Neural cell (in vitro differentiated cells): ENCODE data around the gene ACTN2. TPM values are rescaled to one million over a fixed set of nuclear protein-coding genes. Genes with fewer than 3 reads are reported as not detected.
"Not testable (repeated sequence)": the region's sequence is repeated elsewhere in the genome, so short reads cannot be mapped to it uniquely, and the experiment has no call there.

Experiments used
- H2AFZ ChIP-seq: fragments of 200-600, 300-800 bp; sonication (generic), shearing (Covaris generic); 2 replicates; pipeline ENCODE4 v1.6.0; 2014; ENCODE audit warnings: low read depth, mild to moderate bottlenecking, antibody characterized with exemption, low read length, moderate library complexity
- H3F3A ChIP-seq: fragments of 200-600 bp; shearing (Covaris generic); 2 replicates; pipeline ENCODE4 v1.6.1; 2016; ENCODE audit warnings: mild to moderate bottlenecking, moderate library complexity, mixed read lengths, antibody characterized with exemption, low read length; ENCODE audit not compliant: insufficient read depth, poor library complexity, severe bottlenecking
- H3K27ac ChIP-seq: fragments of 200-600, 300-800 bp; sonication (generic), shearing (Covaris generic); 2 replicates; pipeline ENCODE4 v1.5.1; 2014; ENCODE audit warnings: mild to moderate bottlenecking, low read length, moderate library complexity
- H3K27me3 ChIP-seq: fragments of 300-800, 200-600 bp; sonication (generic), shearing (Covaris generic); 2 replicates; pipeline ENCODE4 v1.6.0; 2014; ENCODE audit warnings: mild to moderate bottlenecking, low read depth, low read length, moderate library complexity; ENCODE audit not compliant: insufficient read depth
- H3K36me3 ChIP-seq: fragments of 300-800, 200-600 bp; sonication (generic), shearing (Covaris generic); 2 replicates; pipeline ENCODE4 v1.5.1; 2014; ENCODE audit warnings: mild to moderate bottlenecking, antibody characterized with exemption, low read length, moderate library complexity; ENCODE audit not compliant: insufficient read depth
- H3K4me2 ChIP-seq: fragments of 300-800, 200-600 bp; sonication (generic), shearing (Covaris generic); 2 replicates; pipeline ENCODE4 v1.6.0; 2014; ENCODE audit warnings: mild to moderate bottlenecking, low read length
- H3K4me3 ChIP-seq: fragments of 300-800, 200-600 bp; sonication (generic), shearing (Covaris generic); 2 replicates; pipeline ENCODE4 v1.5.1; 2014; ENCODE audit warnings: mild to moderate bottlenecking, low read length, moderate library complexity
- H3K79me2 ChIP-seq: fragments of 200-600 bp; shearing (Covaris generic); replicated peaks from 2 replicates; pipeline ENCODE4 v1.6.0; 2014; ENCODE audit warnings: mild to moderate bottlenecking, low read length, moderate library complexity; ENCODE audit not compliant: insufficient read depth
- H3K9ac ChIP-seq: fragments of 300-800, 200-600 bp; sonication (generic), shearing (Covaris generic); 2 replicates; pipeline ENCODE4 v1.6.1; 2016; ENCODE audit warnings: mild to moderate bottlenecking, low read length, mixed read lengths
- H3K9me2 ChIP-seq: fragments of 200-600 bp; shearing (Covaris generic); 2 replicates; pipeline ENCODE4 v1.6.1; 2016; ENCODE audit warnings: mild to moderate bottlenecking, low read length, mixed read lengths; ENCODE audit not compliant: insufficient read depth
- H3K9me3 ChIP-seq: fragments of 200-600, 300-800 bp; sonication (generic), shearing (Covaris generic); 2 replicates; pipeline ENCODE4 v1.6.1; 2016; ENCODE audit warnings: mild to moderate bottlenecking, mixed run types, low read length, moderate library complexity, mixed read lengths
- H4K20me1 ChIP-seq: fragments of 200-600 bp; shearing (Covaris generic); 2 replicates; pipeline ENCODE4 v1.6.1; 2016; ENCODE audit warnings: mild to moderate bottlenecking, mixed run types; ENCODE audit not compliant: insufficient read depth
- EP300 ChIP-seq: fragments of 450-650 bp; conservative IDR thresholded peaks from 2 replicates; pipeline ENCODE4 v1.6.1; 2014; ENCODE audit warnings: antibody characterized with exemption, mild to moderate bottlenecking, moderate library complexity; ENCODE audit not compliant: poor library complexity, severe bottlenecking
- EZH2 ChIP-seq: fragments of 200-600, 300-800 bp; shearing (Covaris generic), sonication (generic); IDR thresholded peaks from 2 replicates; pipeline ENCODE4 v1.6.1; 2014; ENCODE audit warnings: antibody characterized with exemption, low read length, borderline replicate concordance, mild to moderate bottlenecking; ENCODE audit not compliant: insufficient read depth, poor library complexity, severe bottlenecking
- MXI1 ChIP-seq: fragments of 450-650 bp; conservative IDR thresholded peaks from 2 replicates; pipeline ENCODE4 v1.6.1; 2014; ENCODE audit warnings: antibody characterized with exemption, mild to moderate bottlenecking; ENCODE audit not compliant: poor library complexity, severe bottlenecking
- POLR2AphosphoS5 ChIP-seq: IDR thresholded peaks from 2 replicates; pipeline ENCODE4 v1.6.1; 2012
- RAD21 ChIP-seq: fragments of 450-650 bp; conservative IDR thresholded peaks from 2 replicates; pipeline ENCODE4 v1.6.1; 2014; ENCODE audit warnings: antibody characterized with exemption, mild to moderate bottlenecking, moderate library complexity
- SMC3 ChIP-seq: fragments of 450-650 bp; conservative IDR thresholded peaks from 2 replicates; pipeline ENCODE4 v1.6.1; 2014; ENCODE audit warnings: antibody characterized with exemption, mild to moderate bottlenecking, moderate library complexity; ENCODE audit not compliant: poor library complexity
- TAF1 ChIP-seq: IDR thresholded peaks from 2 replicates; pipeline ENCODE4 v1.6.1; 2012; ENCODE audit warnings: low read depth
- polyA plus RNA-seq: library from polyadenylated mRNA; depleted of rRNA; stranded (reverse); fragments of >200 nt; gene quantifications from 2 replicates; pipeline ENCODE4 v1.2.3, GENCODE V29; 2014
- TF ChIP-seq, protein P1 (sequence below): fragments of 450-650 bp; IDR thresholded peaks from 2 replicates; pipeline ENCODE4 v1.5.1; 2014; ENCODE audit warnings: antibody characterized with exemption, mild to moderate bottlenecking, moderate library complexity; ENCODE audit not compliant: poor library complexity, severe bottlenecking
- TF ChIP-seq, protein P2 (sequence below): IDR thresholded peaks from 2 replicates; pipeline ENCODE4 v1.6.1; 2012; ENCODE audit warnings: borderline replicate concordance

Gene ACTN2
- polyA plus RNA-seq, 1 donor from 2014 or later = 6.1 TPM

DNA sequence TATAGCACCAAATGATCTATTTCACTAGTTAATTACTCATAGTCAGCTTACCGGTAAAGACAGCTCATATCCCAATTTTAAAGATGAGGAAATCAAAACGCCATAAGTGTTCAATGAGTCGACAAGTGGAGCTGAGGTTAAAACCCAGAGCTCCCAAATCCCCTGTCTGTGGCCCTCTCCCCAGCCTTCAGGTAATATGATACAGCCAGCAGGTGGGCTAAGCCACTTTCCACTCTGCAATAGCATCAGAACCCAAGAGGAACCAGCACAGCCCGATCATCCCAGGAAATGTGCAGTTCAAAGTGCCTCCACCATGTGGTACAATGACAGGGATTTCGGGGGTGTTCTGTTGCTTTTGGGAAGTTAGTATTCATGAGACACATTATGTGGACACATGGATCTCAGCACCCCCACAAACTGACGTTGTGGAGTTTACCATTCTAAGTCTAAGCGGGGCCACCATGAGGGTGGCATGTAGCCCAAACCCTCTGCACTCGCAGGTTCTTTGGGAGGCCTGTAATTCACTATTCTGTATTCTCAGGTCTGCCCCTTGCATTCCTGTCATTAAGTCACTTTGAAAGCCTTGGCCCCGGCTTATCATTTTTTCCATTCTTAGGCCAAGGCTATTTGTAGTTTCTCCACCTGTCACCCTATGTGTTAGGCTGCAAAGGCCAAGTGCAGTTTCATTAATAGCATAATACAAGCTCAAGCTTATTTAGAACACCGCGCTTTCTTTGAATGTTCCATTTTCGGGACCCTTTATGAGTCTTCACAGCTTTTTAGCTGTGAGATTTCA lies 26.3 kb upstream of the ACTN2 start:
- no peak for TF ChIP-seq MXI1
- TF ChIP-seq, protein P1, sequence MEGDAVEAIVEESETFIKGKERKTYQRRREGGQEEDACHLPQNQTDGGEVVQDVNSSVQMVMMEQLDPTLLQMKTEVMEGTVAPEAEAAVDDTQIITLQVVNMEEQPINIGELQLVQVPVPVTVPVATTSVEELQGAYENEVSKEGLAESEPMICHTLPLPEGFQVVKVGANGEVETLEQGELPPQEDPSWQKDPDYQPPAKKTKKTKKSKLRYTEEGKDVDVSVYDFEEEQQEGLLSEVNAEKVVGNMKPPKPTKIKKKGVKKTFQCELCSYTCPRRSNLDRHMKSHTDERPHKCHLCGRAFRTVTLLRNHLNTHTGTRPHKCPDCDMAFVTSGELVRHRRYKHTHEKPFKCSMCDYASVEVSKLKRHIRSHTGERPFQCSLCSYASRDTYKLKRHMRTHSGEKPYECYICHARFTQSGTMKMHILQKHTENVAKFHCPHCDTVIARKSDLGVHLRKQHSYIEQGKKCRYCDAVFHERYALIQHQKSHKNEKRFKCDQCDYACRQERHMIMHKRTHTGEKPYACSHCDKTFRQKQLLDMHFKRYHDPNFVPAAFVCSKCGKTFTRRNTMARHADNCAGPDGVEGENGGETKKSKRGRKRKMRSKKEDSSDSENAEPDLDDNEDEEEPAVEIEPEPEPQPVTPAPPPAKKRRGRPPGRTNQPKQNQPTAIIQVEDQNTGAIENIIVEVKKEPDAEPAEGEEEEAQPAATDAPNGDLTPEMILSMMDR = no peak
- no peak for TF ChIP-seq POLR2AphosphoS5
- TF ChIP-seq, protein P2, sequence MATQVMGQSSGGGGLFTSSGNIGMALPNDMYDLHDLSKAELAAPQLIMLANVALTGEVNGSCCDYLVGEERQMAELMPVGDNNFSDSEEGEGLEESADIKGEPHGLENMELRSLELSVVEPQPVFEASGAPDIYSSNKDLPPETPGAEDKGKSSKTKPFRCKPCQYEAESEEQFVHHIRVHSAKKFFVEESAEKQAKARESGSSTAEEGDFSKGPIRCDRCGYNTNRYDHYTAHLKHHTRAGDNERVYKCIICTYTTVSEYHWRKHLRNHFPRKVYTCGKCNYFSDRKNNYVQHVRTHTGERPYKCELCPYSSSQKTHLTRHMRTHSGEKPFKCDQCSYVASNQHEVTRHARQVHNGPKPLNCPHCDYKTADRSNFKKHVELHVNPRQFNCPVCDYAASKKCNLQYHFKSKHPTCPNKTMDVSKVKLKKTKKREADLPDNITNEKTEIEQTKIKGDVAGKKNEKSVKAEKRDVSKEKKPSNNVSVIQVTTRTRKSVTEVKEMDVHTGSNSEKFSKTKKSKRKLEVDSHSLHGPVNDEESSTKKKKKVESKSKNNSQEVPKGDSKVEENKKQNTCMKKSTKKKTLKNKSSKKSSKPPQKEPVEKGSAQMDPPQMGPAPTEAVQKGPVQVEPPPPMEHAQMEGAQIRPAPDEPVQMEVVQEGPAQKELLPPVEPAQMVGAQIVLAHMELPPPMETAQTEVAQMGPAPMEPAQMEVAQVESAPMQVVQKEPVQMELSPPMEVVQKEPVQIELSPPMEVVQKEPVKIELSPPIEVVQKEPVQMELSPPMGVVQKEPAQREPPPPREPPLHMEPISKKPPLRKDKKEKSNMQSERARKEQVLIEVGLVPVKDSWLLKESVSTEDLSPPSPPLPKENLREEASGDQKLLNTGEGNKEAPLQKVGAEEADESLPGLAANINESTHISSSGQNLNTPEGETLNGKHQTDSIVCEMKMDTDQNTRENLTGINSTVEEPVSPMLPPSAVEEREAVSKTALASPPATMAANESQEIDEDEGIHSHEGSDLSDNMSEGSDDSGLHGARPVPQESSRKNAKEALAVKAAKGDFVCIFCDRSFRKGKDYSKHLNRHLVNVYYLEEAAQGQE = no peak
- TF ChIP-seq EZH2 = no peak
- Histone ChIP-seq H3K9ac (no peak overlapping the region), H3F3A (no peaks in the 10 kb centered on the region), H2AFZ (no peak overlapping the region), H3K79me2 (no peaks in the 10 kb centered on the region), H4K20me1 (no peaks in the 10 kb centered on the region), H3K4me2 (no peak overlapping the region), H3K4me3 (no peak overlapping the region), H3K9me2 (no peaks in the 10 kb centered on the region), H3K27me3 (no peaks in the 10 kb centered on the region), H3K27ac (no peak overlapping the region), H3K9me3 (no peaks in the 10 kb centered on the region), H3K36me3 (no peaks in the 10 kb centered on the region)

DNA sequence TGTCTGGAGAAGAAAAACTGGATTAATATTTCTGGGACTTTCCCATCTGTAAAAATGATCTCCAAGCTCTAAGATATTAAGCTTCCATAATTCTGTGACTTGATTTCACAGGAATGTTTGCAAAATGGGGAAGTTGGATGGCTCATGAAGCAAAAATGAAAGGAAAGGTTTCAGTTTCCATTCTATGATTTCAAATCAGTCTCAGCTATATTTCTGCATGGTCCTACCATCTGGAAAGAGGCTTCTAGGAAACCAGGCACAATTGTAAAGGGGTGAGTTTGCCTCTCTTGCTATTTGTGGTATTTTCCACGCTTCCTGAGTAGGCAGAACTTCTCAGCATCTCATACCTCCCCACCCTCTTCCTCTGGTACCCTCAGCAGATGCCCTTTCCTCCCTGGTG lies 22.4 kb upstream of the ACTN2 start:
- Histone ChIP-seq H3K4me2 (no peak overlapping the region), H3F3A (no peaks in the 10 kb centered on the region), H3K27me3 (no peaks in the 10 kb centered on the region), H3K4me3 (no peak overlapping the region), H2AFZ (no peak overlapping the region), H3K9me3 (no peaks in the 10 kb centered on the region), H3K36me3 (no peaks in the 10 kb centered on the region), H4K20me1 (no peaks in the 10 kb centered on the region), H3K79me2 (no peaks in the 10 kb centered on the region), H3K9ac (no peak overlapping the region), H3K9me2 (no peaks in the 10 kb centered on the region), H3K27ac (no peak overlapping the region)
- TF ChIP-seq SMC3 = no peak
- no peak for TF ChIP-seq EZH2
- no peak for TF ChIP-seq EP300
- TF ChIP-seq RAD21 = no peak
- TF ChIP-seq, protein P1 = no peak
- no peak for TF ChIP-seq MXI1
- TF ChIP-seq, protein P2 = no peak
- no peak for TF ChIP-seq TAF1
- no peak for TF ChIP-seq POLR2AphosphoS5

DNA sequence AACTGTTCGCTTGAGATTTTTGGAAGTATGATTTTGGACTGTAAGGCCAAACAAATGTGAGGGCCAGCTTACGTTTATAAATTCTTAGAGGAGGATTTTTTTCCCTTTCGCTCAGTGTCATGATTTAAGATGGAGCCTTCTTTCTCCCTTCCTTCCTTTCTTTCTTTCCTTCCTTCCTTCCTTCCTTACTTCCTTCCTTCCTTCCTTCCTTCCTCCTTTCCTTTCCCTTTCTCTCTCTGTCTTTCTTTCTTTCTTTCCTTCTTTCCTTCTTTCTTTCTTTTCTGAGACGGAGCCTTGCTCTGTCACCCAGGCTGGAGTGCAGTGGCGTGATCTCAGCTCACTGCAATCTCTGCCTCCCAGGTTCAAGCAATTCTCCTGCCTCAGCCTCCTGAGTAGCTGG lies 17.4 kb upstream of the ACTN2 start:
- not testable (repeated sequence) for H3K27ac ChIP-seq, H3K36me3 ChIP-seq, H3K9me2 ChIP-seq, H2AFZ ChIP-seq, H3K9me3 ChIP-seq, H3K4me2 ChIP-seq, H3F3A ChIP-seq, H3K79me2 ChIP-seq, H3K27me3 ChIP-seq, H3K4me3 ChIP-seq, H4K20me1 ChIP-seq, H3K9ac ChIP-seq
